ENCODE measurements around the gene SSUH2. TPM values are rescaled to one million over a fixed set of nuclear protein-coding genes. Genes with fewer than 3 reads are reported as not detected.

SSUH2 gene
- polyA plus RNA-seq, 3 donors: not detected

- no peaks in the 10 kb centered on the region for H4K20me1 ChIP-seq (ENCODE audit: insufficient read depth, low read length)
- intact Hi-C loops (cut with micrococcal nuclease): no loop called here
- peaks cover 0 to 3% of the 10 kb centered on the region in 2 donors for H3K9me3 ChIP-seq (replicated peaks in 1 of 2; ENCODE audit: control insufficient read depth in 1 of 2, insufficient read depth in 1 of 2, low read length in 2 of 2)
- peaks cover 0 to 5% (median 2%) of the 10 kb centered on the region in 3 donors for H3K27me3 Mint-ChIP-seq (ENCODE audit: low read depth in 3 of 3)
- H3K4me3 ChIP-seq (replicated peaks in 1 of 3; ENCODE audit: low read depth in 2 of 3, low read length in 3 of 3): no peak overlapping the region
- H3K4me1 Mint-ChIP-seq: no peaks in the 10 kb centered on the region
- peak overlapping the region in 1 of 7 donors; percentile 10 for H3K27ac Mint-ChIP-seq
- H3K9ac ChIP-seq (ENCODE audit: insufficient read depth, low read length, poor library complexity, severe bottlenecking): no peak overlapping the region
- H3K4me3 Mint-ChIP-seq: no peak overlapping the region
- no peak overlapping the region for H3K27ac ChIP-seq (ENCODE audit: low read depth in 1 of 2, low read length in 2 of 2)
- WGBS (ENCODE audit: insufficient coverage): 80% methylated on average over 2 of the region's 14 CpGs
- H3K4me2 ChIP-seq (replicated peaks; ENCODE audit: extremely low read depth, low read length, poor library complexity, severe bottlenecking): no peak overlapping the region
- no peaks in the 10 kb centered on the region for H3K4me1 ChIP-seq (ENCODE audit: control insufficient read depth in 1 of 2, insufficient read depth in 2 of 2, low read length in 2 of 2)
- DNase-seq: no peak
- no peaks in the 10 kb centered on the region for H3K36me3 Mint-ChIP-seq
- no peaks in the 10 kb centered on the region for H3K36me3 ChIP-seq (replicated peaks in 1 of 2; ENCODE audit: control insufficient read depth in 1 of 2, insufficient read depth in 2 of 2, low read length in 2 of 2)
- H3K27me3 ChIP-seq (ENCODE audit: control insufficient read depth in 2 of 2, insufficient read depth in 2 of 2, low read length in 2 of 2): no peaks in the 10 kb centered on the region
- peaks cover 0 to 12% (median 6%) of the 10 kb centered on the region in 7 donors for H3K9me3 Mint-ChIP-seq
- no peak overlapping the region for H2AFZ ChIP-seq (ENCODE audit: insufficient read depth, low read depth, low read length, poor library complexity, severe bottlenecking)
- TF ChIP-seq, protein P1, sequence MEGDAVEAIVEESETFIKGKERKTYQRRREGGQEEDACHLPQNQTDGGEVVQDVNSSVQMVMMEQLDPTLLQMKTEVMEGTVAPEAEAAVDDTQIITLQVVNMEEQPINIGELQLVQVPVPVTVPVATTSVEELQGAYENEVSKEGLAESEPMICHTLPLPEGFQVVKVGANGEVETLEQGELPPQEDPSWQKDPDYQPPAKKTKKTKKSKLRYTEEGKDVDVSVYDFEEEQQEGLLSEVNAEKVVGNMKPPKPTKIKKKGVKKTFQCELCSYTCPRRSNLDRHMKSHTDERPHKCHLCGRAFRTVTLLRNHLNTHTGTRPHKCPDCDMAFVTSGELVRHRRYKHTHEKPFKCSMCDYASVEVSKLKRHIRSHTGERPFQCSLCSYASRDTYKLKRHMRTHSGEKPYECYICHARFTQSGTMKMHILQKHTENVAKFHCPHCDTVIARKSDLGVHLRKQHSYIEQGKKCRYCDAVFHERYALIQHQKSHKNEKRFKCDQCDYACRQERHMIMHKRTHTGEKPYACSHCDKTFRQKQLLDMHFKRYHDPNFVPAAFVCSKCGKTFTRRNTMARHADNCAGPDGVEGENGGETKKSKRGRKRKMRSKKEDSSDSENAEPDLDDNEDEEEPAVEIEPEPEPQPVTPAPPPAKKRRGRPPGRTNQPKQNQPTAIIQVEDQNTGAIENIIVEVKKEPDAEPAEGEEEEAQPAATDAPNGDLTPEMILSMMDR (IDR thresholded peaks at IDR 0.05): no peak
- no peaks in the 10 kb centered on the region for H3K79me2 ChIP-seq (ENCODE audit: insufficient read depth, low read length)
Observed at GRCh38 chr3:8673083-8673737, 28.6 kb upstream of the SSUH2 start.

DNA sequence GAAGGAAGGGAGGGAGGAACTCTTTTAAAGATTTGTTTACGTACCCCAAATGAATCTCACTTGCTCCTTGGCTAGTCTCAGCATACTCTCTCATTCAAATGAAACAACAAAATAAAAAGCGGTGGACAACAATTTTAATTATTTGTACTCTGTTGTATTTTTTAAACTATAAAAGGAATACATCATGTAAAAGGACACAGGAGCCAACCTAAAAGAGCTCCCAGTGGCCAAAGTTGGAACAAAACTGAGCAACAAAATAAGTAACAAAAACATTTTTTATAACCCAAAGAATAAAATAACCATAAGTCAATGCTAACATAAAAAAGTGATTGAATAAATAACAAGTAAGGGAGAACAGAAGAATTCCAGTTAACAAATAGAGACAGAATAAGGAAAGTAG, 24.4 kb upstream of the SSUH2 start:
- H4K20me1 ChIP-seq (ENCODE audit: insufficient read depth, low read length): no peaks in the 10 kb centered on the region
- no peak overlapping the region for H3K4me3 Mint-ChIP-seq
- H3K36me3 ChIP-seq (replicated peaks in 1 of 2; ENCODE audit: control insufficient read depth in 1 of 2, insufficient read depth in 2 of 2, low read length in 2 of 2): no peaks in the 10 kb centered on the region

More for the DNA sequence above, 24.4 kb upstream of the SSUH2 start:
- no CpG with 5 or more reads among the region's 2 CpGs for WGBS (ENCODE audit: insufficient coverage)
- Mint-ChIP-seq H3K4me1 (peaks cover 15% of the 10 kb centered on the region), H3K27ac (no peak overlapping the region), H3K36me3 (no peaks in the 10 kb centered on the region), H3K27me3 (ENCODE audit: low read depth in 3 of 3) (peaks cover 2 to 6% (median 2%) of the 10 kb centered on the region in 3 donors), H3K9me3 (peaks cover 0 to 9% (median 3%) of the 10 kb centered on the region in 7 donors)
- Histone ChIP-seq H3K4me2 (replicated peaks; ENCODE audit: extremely low read depth, low read length, poor library complexity, severe bottlenecking) (no peak overlapping the region), H3K4me3 (replicated peaks in 1 of 3; ENCODE audit: low read depth in 2 of 3, low read length in 3 of 3) (no peak overlapping the region), H3K27me3 (ENCODE audit: control insufficient read depth in 2 of 2, insufficient read depth in 2 of 2, low read length in 2 of 2) (no peaks in the 10 kb centered on the region), H3K9ac (ENCODE audit: insufficient read depth, low read length, poor library complexity, severe bottlenecking) (no peak overlapping the region), H2AFZ (ENCODE audit: insufficient read depth, low read depth, low read length, poor library complexity, severe bottlenecking) (no peak overlapping the region), H3K27ac (ENCODE audit: low read depth in 1 of 2, low read length in 2 of 2) (no peak overlapping the region), H3K9me3 (replicated peaks in 1 of 2; ENCODE audit: control insufficient read depth in 1 of 2, insufficient read depth in 1 of 2, low read length in 2 of 2) (peaks cover 0 to 3% of the 10 kb centered on the region in 2 donors), H3K79me2 (ENCODE audit: insufficient read depth, low read length) (no peaks in the 10 kb centered on the region), H3K4me1 (ENCODE audit: control insufficient read depth in 1 of 2, insufficient read depth in 2 of 2, low read length in 2 of 2) (peaks cover 10 to 14% of the 10 kb centered on the region in 2 donors)
- TF ChIP-seq, protein P1 (IDR thresholded peaks at IDR 0.05): no peak
- intact Hi-C loops (cut with micrococcal nuclease): no loop called here
- DNase-seq: no peak
